ENCODE results near the gene INIP. TPM values are rescaled to one million over a fixed set of nuclear protein-coding genes. Genes with fewer than 3 reads are reported as not detected.

INIP gene, protein sequence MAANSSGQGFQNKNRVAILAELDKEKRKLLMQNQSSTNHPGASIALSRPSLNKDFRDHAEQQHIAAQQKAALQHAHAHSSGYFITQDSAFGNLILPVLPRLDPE
- polyA plus RNA-seq (ENCODE audit: insufficient read length in 12 of 12) = 10 to 100 TPM in 11 of 12 donors, not detected in 1; 14.9 to 34.8 (median 17.3) TPM
- long read RNA-seq, donor 1, full-length matches to known transcripts = 12 of 12 reads
- long read RNA-seq, donor 1, partial matches to known transcripts = 0 of 12 reads
- long read RNA-seq, donor 1, other reads (novel, unspliced or antisense) = 0 of 12 reads
- long read RNA-seq, donor 2, full-length matches to known transcripts = 7 of 7 reads
- long read RNA-seq, donor 2, partial matches to known transcripts = 0 of 7 reads
- long read RNA-seq, donor 2, other reads (novel, unspliced or antisense) = 0 of 7 reads
- long read RNA-seq, donor 3, full-length matches to known transcripts = 4 of 4 reads
- long read RNA-seq, donor 3, partial matches to known transcripts = 0 of 4 reads
- long read RNA-seq, donor 3, other reads (novel, unspliced or antisense) = 0 of 4 reads
- long read RNA-seq, donor 4, full-length matches to known transcripts = 3 of 3 reads
- long read RNA-seq, donor 4, partial matches to known transcripts = 0 of 3 reads
- long read RNA-seq, donor 4, other reads (novel, unspliced or antisense) = 0 of 3 reads
- long read RNA-seq, donor 5 = 0 reads
- long read RNA-seq, donor 6, full-length matches to known transcripts = 4 of 4 reads
- long read RNA-seq, donor 6, partial matches to known transcripts = 0 of 4 reads
- long read RNA-seq, donor 6, other reads (novel, unspliced or antisense) = 0 of 4 reads
- long read RNA-seq, donor 7, full-length matches to known transcripts = 5 of 5 reads
- long read RNA-seq, donor 7, partial matches to known transcripts = 0 of 5 reads
- long read RNA-seq, donor 7, other reads (novel, unspliced or antisense) = 0 of 5 reads
- long read RNA-seq, donor 8, full-length matches to known transcripts = 9 of 9 reads
- long read RNA-seq, donor 8, partial matches to known transcripts = 0 of 9 reads
- long read RNA-seq, donor 8, other reads (novel, unspliced or antisense) = 0 of 9 reads
- long read RNA-seq, donor 9, full-length matches to known transcripts = 4 of 4 reads
- long read RNA-seq, donor 9, partial matches to known transcripts = 0 of 4 reads
- long read RNA-seq, donor 9, other reads (novel, unspliced or antisense) = 0 of 4 reads
- long read RNA-seq, donor 10, full-length matches to known transcripts = 4 of 4 reads
- long read RNA-seq, donor 10, partial matches to known transcripts = 0 of 4 reads
- long read RNA-seq, donor 10, other reads (novel, unspliced or antisense) = 0 of 4 reads
- long read RNA-seq, donor 11, full-length matches to known transcripts = 4 of 4 reads
- long read RNA-seq, donor 11, partial matches to known transcripts = 0 of 4 reads
- long read RNA-seq, donor 11, other reads (novel, unspliced or antisense) = 0 of 4 reads

DNA sequence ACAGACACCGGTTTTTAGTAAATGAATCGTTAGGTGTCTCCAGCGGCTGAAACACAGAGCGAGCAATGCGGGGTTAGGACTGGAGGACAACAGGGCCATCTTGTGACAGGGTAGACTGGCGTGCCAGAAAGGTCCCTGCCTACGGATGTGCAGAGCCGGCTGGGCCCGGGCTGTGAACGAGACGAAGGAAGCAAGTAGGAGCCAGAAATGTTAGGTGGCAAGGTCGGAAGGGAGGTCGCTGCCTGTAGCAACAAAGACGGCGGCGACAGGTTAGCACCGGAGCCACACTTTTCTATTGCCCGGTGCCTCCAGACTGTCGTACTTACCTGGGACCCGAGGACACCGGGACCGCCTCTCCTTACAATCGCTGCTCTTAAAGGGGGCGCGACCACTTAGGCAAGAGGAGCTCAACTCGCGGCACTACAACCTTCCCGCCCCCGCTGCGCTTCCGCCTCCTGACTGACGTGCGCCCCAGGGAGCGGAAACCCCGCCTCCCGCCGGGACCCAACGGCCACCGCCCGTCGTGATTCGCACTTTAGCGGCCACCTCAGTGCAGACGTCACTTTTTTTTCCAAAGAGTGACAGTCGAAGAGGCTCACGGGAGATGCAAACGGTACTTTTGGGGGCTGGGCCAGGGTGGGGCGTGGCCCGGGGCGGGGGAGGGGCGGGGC, at the start of gene INIP:
Gene INIP (minus strand): TSS at position 457 of the 671 bp plus-strand sequence. CDS start 1,632 bp downstream, outside the sequence.
- DNase-seq = peak; percentile 96

DNA sequence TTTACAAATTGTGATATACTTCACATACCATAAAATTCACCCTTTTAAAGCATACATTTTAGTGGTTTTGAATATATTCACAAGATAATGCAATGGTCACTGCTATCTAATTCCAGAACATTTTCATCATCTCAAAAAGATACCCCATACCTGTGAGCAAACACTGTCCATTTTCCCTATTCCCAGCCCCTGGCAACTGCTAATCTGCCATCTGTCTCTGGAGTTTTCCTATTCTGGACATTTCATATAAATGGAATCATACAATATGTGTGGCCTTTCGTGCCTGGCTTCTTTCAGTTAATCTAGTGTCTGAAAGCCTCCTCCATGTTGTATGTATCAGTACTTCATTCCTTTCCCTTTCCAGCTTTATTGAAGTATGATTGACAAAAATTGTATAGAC, 47.4 kb upstream of the INIP start:
- DNase-seq = no peak

DNA sequence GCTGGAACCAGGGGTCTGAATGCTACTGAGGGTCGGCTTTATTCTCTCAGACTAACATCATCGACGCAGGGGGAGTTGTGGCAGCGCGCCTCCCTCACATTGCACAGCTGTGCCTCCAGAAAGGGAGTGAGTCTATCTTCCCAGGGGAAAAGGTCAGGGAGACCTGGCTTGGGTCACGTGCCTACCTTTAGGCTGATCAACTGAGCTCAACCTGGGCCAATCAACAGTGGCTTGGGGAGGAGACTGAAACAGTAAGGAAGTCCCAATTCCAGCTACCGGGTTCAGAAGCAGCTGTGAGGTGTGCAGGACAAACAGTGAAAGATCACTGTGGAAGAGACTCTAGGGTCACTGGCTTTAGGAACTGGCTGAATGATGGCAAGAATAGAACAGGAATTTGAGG, 46.9 kb upstream of the INIP start:
- no peak for DNase-seq

DNA sequence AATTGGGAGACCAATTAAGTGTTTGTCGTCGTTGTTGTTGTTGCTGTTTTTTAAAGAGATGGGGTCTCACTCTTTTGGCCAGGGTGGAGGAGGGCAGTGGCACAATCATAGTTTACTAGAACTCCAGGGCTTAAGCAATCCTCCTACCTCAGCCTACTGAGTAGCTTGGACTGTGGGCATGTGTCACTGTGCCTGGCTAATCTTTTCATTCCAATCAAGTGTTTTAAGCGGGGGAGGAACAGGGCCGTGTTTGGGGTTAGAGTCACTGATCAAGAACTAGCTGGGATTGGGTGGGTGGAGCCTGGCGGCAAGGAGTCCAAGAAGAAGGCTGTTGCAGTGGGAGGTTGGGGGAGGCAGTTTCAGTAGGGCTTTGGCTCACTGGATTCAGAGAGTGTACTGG, 46.4 kb upstream of the INIP start:
- DNase-seq = no peak

DNA sequence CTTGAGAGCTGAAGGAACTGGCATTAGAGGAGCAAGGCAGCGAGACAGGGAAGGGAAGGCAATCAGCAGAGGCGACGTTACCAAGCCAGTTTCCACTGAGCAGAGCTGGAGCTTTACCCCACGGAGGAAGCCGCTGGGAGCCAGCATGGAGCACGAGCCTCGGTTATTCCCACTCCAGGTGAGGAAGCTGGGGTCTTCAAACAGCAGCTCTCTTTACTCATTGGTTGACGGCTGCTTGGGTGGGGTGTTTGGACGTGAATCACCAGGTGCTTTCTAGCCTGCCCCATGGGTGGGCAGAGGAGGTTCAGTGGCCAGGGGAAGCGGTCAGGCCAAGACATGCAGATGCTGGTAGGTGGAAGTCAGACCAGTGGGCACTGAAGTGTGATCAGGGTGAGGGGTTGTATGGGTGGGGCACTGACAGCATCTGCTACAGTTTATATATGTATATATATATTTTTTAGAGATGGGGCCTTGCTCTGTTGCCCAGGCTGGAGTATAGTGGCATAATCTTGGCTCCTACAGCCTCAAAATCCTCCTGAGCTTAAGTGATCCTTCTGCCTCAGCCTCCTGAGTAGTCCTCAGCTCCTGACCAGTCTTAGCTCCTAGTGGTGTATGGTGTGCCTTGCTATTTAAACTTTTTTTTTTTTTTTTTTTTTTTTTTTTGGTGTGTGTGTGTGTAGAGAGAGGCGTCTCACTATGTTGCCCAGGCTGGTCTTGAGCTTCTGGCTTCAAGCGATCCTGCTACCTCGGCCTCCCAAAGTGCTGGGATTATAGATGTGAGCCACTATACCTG, 45.0 kb upstream of the INIP start:
- DNase-seq = no peak

DNA sequence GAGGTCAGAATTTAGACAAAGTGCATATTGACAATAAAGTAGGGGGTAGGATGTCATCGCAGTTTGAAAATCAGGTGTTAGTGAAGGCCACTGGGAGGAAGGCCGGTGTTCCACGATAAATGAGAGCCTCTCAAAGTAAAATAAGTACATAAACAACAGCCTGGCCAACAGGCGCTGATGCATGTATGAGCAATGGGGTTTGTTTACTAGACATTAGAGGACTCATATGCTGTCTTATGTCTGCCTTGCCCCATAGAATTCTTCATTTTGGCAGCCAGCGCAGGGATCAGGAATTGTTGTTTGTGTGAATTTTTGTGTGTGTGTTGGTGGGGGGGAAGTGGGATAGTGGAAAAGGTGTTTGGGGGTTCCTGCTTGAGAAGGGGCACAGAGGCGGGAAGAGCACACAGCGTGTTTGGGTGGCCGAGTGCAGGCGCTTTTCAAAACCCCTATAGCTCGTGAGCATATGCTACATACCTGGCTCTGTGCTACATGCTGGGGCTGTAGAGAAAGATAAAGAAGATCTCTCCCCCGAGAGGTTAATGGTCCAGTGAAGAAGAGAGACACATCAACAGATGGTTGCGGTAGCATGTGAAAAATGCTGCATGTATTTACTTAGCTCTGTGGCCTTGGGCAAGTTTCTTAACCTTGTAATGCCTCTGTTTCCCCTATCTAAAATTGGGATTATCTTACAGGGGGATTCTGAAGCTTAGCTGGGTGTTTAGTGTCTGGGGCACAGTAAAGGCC, 44.2 kb upstream of the INIP start:
- DNase-seq = no peak

DNA sequence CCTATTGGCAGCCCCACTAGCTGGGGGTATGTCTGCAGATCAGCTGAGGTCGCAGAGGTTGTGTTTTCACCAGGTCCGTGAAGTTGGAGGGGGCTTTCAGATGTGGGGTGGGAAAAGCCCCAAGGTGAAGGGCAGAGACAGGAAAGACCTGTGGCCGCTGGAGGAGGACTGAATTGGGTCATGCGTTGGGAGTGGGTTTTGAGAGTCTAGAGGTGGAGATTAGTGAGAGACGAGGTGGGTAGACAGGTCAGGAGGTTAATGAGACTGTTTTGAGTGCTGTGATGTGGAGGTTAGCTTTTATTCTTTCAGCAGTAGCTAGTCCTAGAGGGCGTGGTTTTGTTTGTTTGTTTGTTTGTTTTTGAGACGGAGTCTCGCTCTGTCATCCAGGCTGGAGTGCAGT, 42.9 kb upstream of the INIP start:
- DNase-seq = no peak

DNA sequence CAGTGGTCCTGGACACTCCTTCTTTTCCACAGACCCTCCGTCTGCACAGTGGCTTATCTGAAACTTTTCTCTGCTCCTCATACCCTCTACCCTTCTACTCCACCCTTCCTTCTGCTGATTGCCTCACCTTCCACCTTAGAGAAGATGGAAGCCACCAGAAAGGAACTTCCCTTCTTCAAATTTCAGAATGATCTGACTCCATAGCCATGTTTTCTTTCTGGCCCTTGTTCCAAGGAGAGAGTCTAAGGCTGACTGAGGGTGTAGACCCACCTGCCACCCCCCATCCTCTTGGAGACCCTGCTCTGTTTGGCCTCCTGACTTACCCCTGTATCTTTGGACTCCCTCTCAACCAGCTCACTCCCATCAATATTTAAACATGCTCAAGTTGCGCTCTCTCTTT, 40.0 kb upstream of the INIP start:
- no peak for DNase-seq

DNA sequence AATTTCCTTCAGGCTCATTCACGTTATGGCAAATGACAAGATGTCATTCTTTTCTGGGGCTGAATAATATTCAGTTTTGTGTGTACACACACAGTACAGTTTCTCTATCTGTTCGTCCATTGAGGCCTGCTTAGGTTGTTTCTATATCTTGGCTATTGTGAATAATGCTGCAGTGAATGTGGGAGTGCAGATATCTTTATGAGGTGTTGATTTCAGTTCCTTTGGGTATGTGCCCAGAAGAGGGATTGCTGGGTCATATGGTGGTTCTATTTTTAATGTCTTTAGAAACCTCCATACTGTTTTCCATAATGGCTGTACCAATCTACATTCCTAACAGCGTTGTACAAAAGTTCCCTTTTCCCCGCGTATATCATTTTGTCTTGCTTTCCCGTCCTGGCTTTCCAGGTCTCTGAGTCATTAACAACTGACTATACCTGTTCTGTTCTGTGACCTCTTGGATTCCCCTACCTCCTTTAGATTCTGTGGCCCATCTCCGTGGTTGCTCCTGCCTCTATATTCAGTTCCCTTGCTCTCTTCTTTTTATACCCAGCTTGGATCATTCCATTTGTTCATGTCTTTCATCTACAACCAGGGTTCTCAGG, 39.5 kb upstream of the INIP start:
- DNase-seq = no peak

DNA sequence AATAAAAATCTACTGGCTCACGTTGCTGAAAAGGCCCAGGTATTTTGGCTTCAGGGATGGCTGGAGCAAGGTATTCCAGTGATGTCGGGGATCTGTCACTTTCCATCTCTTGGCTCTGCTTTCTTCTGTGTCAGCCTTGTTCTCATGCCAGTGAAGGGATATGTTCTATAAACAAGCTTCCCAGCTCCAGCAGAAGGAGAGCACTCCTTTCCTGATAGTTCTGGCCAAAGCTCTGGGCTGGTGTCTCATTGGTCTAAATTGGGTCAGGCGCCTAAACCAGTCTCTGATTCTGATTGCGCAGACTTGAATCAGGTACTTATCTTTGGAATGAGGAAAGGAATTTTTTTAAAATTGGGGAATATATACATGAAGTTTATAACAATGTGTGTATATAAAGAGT, 37.8 kb upstream of the INIP start:
- DNase-seq = no peak

DNA sequence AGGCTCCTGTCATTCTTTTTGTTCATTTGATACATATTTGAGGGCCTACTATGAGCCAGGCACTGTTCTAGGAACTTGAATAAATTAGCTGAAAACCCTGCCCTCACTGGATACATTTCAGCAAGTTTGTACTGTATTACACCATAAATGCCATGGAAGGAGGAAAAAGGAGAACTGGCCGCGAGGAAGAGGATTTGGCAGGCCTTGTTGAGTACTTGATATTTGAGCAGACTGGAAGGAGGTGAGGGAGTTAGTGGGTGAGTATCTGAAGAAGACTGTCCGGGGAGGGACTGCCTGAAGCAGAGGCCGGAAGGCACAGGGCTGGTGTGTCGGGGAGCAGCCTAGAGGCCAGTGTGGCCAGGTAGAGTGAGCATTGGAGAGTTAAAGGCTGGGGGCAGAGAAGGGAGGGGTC, 37.1 kb upstream of the INIP start:
- no peak for DNase-seq

DNA sequence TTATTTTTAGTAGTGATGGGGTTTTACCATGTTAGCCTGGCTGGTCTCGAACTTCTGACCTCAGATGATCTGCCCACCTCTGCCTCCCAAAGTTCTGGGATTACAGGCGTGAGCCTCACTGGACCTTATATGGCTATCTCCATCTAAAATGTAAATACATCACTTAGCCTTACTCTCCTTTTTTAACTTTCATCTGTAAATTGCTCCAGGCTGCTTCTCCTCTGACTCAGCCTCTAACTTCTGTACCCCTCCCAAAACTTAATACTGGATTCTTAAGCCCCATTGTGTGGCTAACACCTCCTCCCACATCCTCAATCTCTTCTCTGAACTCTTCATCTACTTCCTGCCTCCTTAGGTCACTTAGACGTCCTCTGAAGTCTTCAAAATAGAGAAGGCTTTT, 36.7 kb upstream of the INIP start:
- DNase-seq = no peak

DNA sequence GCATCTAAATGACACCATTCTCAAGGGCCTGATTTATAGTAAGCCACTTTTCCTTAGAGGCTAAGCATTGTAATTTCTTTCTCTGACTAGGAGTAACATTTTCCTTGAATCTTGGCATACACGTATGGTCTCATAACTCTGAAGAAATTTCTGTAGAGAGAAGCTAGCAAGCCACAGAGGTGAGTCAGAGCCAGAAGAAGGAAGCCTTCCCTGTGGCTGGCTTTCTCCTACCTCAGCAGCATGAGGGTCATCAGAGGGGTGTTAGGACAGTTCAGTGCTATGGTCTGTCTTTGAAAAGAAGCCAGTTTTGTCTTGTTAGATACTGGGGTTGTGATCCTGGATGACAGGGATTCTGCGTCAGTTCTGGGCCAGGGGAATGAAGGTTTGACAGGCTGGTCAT, 35.8 kb upstream of the INIP start:
- DNase-seq = no peak

DNA sequence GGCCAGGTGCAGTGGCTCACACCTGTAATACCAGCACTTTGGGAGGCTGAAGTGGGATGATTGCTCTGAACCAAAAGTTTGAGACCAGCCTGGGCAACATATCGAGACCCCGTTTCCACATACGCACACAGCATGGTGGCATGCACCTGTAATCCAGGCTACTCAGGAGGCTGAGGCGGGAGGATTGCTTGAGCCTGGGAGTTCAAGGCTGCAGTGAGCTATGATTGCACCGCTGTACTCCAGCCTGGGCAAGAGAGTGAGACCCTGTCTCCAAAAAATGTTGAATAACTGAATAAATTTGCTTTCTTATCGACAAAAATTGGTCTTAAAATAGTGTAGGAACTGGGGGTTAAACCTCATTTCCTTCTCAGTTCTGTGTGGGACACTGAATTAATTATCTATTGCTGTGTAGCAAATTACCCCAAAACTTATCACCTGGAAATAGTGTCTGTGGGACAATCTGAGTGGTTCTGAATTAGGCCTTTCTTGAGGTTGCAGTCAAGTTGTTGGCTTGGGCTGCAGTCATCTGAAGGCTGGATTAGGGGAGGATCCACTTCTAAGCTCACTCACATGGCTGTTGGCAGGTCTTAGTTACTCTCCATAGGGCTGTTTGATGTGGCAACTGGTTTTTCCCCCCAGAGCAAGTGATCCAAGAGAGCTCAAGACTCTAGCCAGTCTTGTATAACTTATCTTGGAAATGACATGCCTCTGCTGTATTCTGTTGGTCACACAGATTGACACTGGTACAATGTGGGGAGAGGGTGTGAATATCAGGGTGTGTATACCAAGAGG, 34.6 kb upstream of the INIP start:
- no peak for DNase-seq

DNA sequence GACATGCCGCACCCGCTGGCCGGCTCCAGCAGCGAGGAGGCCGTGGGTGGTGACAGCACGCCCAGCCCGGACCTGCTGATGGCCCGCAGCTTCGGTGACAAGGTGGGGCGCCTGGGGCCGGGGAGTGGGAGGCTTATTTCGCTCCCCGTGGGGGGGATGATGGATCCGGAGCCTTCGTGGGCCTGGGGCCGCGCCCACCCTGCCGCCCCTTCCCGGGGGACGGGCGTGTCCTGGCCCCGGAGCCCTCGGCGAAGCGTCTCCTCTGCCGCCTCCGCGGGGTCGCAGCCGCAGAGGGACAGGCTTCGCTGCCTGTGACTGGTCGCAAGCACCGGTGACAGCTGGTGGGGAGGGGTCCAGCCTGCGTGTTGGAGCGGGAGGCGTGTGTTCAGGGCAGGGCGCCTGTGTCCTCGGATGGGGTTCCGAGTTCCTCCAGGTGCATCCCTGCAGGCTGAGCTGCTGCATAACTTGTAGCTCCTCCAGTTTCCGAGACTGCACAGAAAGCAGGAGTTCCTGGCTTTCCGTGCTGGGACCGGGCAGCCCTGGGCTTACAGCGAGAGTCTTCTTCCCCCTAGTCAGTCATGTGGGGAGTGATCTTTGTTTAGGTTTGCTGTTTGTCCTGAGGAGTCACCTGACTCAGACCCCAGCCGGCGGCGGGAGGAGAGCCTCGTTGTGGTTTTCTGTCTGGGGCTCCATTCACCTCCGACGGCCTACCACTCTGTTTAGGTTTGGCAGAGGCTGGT, 33.3 kb upstream of the INIP start:
- peak; percentile 49 for DNase-seq

DNA sequence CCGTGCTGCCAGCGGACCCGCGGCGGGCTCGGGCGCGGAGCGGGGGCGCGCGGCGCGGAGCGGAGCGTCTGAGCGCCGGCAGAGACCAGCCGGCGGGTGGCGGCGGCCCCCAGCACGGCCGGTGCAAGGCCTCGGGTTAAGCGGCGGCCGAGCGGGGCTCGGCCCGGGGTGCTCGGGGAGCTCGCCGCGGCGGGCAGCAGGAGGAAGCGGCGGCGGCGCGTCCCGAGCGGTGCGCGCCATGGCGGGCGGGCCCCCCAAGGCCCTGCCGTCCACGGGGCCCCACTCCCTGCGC, 32.8 kb upstream of the INIP start:
- no peak for DNase-seq

DNA sequence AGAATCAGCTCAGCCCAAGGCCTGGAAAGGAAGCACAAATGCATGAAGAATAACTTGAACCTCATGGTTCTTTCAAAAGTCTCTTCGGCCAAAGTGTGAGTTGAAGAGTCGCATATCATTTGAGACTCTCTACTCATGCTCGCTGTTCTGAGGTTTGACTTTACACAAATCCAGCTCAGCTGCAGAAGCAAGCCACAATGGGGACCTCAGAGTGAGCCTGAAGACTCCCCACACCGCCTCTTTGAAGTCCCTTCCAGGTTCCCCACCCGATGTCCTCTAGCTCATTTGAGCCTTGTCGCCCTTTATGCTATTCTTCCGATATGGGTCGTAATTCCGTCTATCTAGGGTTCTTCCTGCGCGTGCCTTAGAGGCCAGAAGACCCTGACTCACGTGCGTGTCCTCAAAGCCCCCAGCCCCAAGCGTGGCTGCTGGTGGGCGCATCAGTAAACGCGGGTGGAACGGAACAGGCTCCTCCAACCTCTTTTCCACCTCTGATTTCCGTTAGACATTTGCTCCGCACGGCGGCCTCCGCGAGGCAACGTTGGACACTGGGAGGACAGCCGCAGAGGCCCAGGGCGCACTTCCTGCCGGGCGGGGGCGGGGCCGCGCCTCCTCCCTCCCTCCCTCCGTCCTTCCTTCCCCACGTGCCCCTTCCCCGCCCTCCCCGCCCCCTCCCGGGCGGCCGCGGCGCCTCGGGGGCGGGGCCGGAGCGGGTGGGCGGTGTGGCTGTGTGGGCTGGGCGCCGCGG, 32.3 kb upstream of the INIP start, which contains the start of gene SNX30:
Gene SNX30 (plus strand): TSS at position 745 of the 748 bp plus-strand sequence. CDS start 242 bp downstream, outside the sequence.
- DNase-seq = peak; percentile 92

All from muscle of arm (tissue), 14 donors.